ENCODE results near the gene GNAS. TPM values are rescaled to one million over a fixed set of nuclear protein-coding genes. Genes with fewer than 3 reads are reported as not detected.

GNAS gene
- total and polyA plus RNA-seq, 12 donors = 614 to 6,333 (median 1,418) TPM

- intact Hi-C loops (cut with DNase I) = no loop called here
- no peak for DNase-seq
- Histone ChIP-seq H3K4me3 (no peak overlapping the region), H3K27ac (no peak overlapping the region), H3K4me1 (replicated peaks in 1 of 2) (no peaks in the 10 kb centered on the region), H3K9me3 (replicated peaks in 1 of 3) (no peaks in the 10 kb centered on the region), H3K36me3 (replicated peaks in 1 of 2) (no peaks in the 10 kb centered on the region), H3K27me3 (no peaks in the 10 kb centered on the region)
- 79 to 90% (median 87%) methylated on average over 8 of the region's 8 CpGs for WGBS, 4 donors
- TF ChIP-seq POLR2A (IDR thresholded peaks at IDR 0.05) = no peak
- no peak for TF ChIP-seq CTCF (IDR thresholded peaks at IDR 0.05)
Measured at GRCh38 chr20:58813369-58813768, 39.1 kb upstream of the GNAS start.

GRCh38 chr20:58815448-58815847, 37.1 kb upstream of the GNAS start:
- H3K27ac ChIP-seq = no peak overlapping the region
- H3K36me3 ChIP-seq (replicated peaks in 1 of 2) = no peaks in the 10 kb centered on the region
- H3K4me3 ChIP-seq = no peak overlapping the region
- H3K27me3 ChIP-seq = no peaks in the 10 kb centered on the region
- intact Hi-C loops (cut with DNase I) = no loop called here
- WGBS, 4 donors = 82 to 88% (median 83%) methylated on average over 5 to 11 of the region's 11 CpGs
- no peak for TF ChIP-seq CTCF (IDR thresholded peaks at IDR 0.05)
- TF ChIP-seq POLR2A (IDR thresholded peaks at IDR 0.05) = no peak
- H3K4me1 ChIP-seq (replicated peaks in 1 of 2) = no peaks in the 10 kb centered on the region
- no peaks in the 10 kb centered on the region for H3K9me3 ChIP-seq (replicated peaks in 1 of 3)
- DNase-seq = no peak

GRCh38 chr20:58816051-58816450, 36.5 kb upstream of the GNAS start:
- Histone ChIP-seq H3K4me3 (no peak overlapping the region), H3K36me3 (replicated peaks in 1 of 2) (no peaks in the 10 kb centered on the region), H3K4me1 (replicated peaks in 1 of 2) (no peaks in the 10 kb centered on the region), H3K27me3 (no peaks in the 10 kb centered on the region), H3K9me3 (replicated peaks in 1 of 3) (no peaks in the 10 kb centered on the region), H3K27ac (no peak overlapping the region)
- intact Hi-C loops (cut with DNase I) = no loop called here
- DNase-seq = no peak
- TF ChIP-seq POLR2A (IDR thresholded peaks at IDR 0.05) = no peak
- no peak for TF ChIP-seq CTCF (IDR thresholded peaks at IDR 0.05)
- 86 to 91% (median 90%) methylated on average over 8 to 10 of the region's 10 CpGs; no CpG with 5 or more reads in 1 of the 4 donors for WGBS, 4 donors

- Histone ChIP-seq H3K4me3 (no peak overlapping the region), H3K27me3 (no peaks in the 10 kb centered on the region), H3K27ac (no peak overlapping the region), H3K4me1 (replicated peaks in 1 of 2) (no peaks in the 10 kb centered on the region), H3K9me3 (replicated peaks in 1 of 3) (no peaks in the 10 kb centered on the region), H3K36me3 (replicated peaks in 1 of 2) (no peaks in the 10 kb centered on the region)
- DNase-seq = no peak
- intact Hi-C loops (cut with DNase I) = no loop called here
- 90 to 97% (median 93%) methylated on average over 11 to 30 of the region's 30 CpGs for WGBS, 4 donors
- TF ChIP-seq CTCF (IDR thresholded peaks at IDR 0.05) (no peak), POLR2A (IDR thresholded peaks at IDR 0.05) (no peak)
Measured at GRCh38 chr20:58816957-58817651, 35.4 kb upstream of the GNAS start.
